Kidney tubule cell (primary cell): ENCODE results near the gene EDN2.

ENCODE experiments used
- DNase-seq: peaks from one replicate; pipeline ENCODE4 v3.0.0-alpha.2; 2018; ENCODE audit warnings: low spot score

EDN2 gene

DNA sequence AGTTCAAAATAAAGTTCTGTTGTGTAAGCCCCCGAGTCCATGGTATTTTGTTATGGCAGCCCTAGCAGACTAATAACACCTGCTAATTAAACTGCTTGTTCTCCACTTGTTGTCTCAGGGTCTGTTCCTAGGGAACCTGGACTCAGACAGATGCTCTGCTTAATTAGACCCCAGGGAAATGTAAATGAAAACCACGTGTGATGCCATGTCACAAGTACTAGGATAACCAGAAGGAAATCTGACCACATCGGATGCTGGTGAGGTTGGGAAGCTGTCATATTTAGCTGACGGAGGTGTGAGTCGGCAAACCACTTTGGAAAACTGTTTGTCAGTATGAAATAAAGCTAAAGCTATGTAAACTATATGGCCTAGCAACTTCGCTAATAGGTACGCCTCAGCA is 19.6 kb downstream of the EDN2 start:
- no peak for DNase-seq

DNA sequence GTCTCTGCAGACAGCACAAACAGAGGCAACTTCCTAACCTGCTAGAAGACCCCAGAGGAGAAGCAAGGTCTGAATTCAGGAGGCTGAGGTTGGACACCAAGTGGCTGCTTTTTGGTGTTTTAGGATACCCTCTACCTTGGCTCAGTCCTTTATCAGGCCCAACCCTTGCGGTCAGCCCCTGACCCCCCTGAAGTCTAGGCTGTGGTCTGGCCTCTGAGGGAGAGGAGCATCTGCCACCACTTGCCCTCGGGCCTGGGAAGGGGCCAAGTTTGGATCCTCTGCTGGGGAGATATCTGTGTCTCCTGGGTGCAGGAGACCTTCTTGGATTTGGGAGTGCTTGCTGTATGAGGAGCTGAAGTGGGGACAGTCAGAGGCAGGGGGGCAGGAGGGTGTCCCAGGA is 21.0 kb downstream of the EDN2 start:
- DNase-seq = no peak

DNA sequence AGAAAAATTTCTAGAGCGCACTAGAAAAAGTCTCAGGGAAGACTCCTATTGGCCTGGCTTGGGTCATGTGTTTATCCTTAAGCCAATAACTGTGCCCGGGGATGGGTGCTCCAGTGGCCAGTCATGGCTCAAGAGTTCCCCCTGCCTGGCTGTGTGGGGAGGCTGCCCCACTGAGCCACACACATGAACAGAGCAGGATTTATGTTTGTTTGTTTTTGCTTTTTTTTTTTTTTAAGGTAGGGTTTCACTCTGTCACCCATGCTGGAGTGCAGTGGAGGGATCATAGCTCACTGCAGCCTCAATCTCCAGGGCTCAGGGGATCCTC is 21.8 kb downstream of the EDN2 start:
- no peak for DNase-seq

DNA sequence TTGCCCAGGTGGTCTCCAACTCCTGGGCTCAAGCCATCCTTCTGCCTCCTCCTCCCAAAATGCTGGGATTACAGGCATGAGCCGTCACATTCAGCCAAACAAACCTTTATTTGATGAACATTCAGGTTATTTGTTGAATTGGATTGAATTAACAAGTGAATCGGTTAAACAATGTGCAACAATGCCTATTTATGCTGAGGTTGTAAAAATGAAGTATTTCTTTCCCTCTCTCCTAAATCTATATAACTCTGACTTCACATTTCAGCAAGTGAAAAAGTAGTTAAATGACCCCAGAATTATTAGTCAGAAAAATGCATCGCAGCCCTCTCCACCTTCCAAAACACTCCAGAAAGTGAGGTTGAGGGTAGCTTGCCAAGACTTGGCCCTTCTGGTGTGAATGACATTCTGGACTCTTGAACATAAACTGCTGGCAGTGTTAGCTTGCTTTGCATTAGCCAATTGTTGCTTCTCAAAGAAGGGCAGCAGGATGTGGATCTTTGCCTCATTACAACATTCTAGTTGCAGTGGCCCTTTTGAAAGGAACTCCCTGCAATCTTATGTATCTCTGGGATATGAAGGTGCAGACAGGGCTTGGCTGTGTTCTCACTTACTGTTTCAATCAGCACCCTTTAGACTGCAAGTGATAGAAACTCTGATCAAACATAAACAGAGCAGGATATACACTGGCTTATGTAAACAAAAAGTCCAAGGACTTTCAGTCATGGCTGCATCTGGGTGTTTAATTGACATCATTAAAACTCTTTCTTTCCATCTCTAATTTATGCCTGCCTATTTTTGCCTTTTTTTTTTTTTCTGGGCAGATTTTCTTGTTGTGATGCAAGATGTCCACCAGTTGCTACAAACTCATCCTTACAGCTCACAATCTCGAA is 22.4 kb downstream of the EDN2 start:
- DNase-seq = no peak

DNA sequence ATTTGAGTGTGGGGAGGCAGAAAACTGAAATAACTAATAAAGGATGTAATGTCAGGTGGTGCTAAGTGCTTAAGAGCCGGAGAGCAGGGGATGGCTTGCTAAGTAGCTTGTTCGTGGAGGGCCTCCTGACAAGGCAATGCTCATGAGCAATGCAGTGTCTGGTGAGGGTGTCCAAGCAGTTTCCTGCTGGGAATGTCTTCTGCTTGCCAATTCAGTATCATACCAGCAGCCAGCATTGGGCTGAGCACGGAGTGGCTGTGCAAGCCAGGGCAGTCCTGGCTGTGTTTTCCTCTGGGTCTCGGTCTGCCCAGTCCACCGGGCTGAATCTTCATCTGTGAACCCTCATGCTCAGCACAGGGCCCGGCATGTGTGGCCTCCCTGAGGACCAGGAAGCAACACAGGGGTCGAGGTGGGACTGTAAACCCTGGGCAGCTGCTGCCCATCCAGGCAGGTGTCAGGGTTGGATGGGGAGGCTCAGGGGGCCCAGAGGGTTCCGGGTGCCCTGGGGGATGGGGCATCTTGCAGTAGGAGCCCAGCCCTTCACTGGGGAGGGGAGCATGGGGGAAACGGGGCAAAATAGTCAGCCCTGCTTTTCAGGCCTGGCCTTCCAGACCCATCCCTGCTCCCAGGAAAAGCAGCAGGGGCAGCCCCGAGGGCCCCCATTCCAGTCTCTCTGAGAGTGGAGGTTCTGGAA is 27.5 kb downstream of the EDN2 start:
- no peak for DNase-seq

DNA sequence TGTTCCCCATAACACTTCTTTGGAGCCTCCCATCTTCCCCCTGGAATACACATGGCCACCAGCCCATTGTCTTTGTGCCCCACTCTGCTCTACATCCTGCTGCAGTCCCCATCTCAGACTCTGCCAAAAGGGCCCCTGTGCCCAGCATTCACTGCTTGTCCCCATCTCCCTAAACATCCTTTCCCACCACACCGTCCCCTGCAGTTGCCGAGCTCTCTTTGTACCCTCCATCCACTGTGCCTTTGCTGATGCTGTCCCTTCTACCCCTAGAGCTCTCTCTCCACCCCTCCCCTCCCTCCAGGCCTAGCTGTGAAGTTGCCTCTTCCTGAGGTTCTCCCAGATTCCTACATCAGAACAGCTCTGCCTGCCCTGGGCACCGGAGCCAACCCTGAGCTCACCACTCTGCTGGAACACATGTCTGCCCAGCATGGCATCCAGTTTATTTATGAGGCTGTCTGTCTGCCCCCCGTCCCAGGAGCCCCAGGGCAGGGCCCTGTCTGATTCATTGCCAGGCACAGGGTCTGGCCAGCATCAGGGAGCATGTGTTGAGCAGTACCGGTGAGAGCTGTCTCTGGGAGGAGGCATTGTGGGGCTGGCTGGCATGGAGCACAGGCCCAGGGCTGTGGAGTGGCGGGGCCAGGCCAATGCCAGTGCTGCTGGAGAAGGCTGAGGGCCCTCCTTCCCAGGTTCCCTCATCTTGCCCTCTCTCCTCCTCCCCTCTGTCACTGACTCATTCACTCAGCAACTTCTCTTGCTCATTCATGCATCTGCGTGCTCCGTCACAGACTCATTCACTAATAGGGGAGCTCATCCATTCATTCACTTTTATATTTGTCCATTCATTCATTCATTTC is 28.8 kb downstream of the EDN2 start:
- DNase-seq = peak; percentile 85

DNA sequence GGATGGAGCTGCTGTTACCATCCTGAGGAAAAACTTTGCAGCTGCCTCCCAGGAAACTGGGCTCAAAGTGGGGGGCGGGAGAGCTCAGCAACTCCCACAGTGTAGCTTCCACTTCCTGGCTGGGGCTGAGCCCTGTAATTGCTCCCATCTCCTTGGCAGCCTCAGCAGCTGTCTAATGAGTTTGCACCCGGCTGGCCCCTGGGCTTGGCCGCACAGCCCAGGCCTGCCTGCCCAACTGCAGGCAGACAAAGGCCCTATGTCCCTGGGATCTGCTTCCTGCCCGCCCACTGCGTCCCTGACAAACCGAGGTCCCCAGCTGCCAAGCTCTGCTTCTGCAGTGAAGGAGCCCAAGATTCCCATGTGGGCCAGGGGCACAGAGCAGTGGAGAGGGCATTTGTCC is 30.1 kb downstream of the EDN2 start:
- no peak for DNase-seq

DNA sequence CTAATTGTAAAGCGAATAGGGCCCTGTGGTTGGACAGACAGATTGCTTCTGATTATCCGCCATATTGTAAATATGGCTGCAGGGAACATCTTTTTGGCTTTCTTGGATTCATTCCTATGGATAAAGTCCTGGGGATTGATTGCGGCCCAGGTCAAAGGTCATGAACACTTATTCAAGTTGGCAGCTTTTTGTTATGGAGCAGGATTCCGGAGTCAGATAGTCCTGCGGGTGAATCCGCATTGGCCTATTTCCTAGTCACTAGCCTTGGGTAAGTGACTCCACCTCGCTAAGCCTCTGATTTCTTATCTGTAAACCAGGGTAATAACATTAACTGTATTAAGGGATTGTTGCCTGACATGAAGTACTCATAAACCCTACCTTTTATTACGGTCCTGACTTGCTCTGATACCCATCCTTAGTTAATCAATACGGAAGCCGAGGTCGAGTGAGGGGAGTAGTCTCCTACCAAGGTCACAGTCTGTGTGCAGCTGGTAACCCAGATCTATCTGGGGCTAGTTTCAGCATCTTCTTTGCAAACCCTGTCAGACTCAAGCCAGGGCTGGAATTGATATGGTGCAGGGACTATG is 31.7 kb downstream of the EDN2 start:
- DNase-seq = no peak

DNA sequence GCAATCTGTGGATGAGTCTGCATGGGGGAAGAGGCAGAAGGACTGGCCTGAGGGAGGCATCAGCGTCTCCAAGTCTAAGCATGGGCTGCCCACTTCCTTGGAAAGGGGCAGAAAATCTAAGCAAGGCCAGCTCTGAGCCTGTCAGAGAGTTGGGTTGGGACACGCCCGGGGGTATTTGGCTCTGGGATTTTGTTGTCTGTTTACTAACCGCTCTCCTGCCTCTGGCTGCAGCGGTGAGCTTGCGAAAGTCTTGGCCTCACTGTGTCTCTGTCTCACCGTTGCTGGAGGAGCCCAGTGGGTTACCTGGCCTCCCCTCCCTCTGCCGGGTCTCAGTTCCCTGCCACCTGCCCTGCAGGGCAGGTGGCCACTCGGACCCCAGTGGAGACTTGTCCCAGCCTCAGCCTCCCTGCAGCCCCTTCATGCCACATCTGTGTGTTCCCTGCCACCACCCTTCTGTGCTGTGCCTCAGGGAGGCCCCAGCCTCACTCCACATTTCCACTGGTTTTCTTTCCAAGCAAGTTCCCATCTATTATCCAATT is 33.7 kb downstream of the EDN2 start:
- no peak for DNase-seq

DNA sequence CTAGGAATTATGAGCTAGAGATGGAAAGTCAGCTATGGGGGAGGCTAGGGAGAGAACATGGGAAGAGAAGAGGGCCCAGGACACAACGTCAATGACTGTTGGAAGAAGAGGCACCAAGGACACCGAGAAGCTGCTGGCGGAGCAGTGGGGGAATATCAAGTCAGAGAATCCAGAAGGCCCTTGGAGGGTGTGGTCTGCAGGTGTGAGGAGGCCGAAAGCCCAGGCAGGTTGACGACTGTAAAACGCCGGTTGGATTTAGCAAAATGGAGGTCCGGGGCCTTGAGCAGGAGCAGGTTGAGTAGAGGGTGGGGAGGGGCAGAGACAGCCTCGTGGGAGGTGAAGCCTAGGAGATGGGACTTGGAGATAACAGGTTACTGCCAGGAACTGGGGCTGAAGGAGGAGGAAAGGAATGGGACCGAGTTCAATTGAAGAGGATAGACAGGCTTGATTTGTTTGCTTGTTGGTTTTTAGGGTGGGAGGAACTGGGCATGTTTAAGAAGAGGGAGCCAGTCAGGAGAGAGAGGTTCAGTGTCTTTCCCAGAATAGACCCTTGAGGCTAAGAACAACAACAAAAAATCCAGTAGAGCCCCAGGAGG is 35.1 kb downstream of the EDN2 start:
- DNase-seq = no peak

DNA sequence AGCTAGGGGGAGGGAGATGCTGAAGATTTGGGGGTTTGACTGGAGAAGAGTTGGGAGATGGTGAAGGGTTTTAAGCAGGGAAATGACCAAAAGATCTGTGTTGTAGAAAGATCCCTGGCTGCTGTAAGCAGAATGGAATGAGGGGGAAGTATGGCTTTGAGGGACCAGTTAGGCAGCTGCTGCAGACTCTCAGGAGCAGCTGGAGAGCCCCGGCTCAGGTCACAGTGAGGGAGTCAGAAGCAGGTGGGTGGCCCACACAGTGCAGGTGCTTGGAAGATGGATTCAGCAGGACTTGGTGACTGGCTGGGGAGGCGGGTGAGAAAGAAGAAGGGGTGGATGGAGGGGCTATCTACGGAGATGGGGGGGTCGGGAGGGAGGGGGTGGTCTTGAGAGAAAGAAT is 35.7 kb downstream of the EDN2 start:
- DNase-seq = no peak

DNA sequence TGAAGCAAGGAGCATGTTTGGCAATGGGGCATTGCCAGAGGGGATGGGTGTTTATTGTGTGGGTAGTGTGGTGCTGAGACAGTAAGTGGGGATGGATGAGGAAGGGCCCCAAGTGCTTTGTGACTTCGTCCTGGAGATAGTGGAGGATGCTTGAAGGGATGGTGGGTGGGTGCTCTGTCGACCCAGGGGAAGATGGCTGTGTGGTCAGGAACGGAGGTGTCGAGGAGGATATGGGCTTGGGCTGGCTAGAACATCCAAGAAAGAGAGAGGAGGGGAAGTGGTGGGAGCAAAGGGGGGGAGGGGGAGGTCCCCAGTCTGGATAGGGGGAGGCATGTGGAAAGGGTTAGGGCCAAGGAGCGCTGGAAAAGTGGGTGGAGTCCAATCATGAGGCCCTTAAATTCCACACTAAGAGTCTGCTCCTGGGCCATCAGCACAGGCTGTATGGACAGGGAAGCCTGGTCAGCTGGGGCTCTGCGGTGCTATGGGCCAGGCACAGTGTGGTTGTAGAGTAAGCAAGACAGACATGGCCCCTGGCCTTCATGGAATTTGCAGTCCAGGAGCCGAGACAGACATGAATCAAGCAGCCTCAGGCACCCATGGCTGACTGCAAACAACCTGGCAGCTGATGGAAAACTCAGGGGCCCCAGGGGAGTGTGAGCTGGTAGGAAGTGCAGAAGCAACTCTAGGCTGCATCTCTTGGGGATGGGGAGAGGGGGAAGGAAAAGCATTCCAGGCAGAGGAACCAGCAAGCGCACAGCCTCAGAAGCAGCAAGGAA is 36.3 kb downstream of the EDN2 start:
- peak; percentile 37 for DNase-seq

DNA sequence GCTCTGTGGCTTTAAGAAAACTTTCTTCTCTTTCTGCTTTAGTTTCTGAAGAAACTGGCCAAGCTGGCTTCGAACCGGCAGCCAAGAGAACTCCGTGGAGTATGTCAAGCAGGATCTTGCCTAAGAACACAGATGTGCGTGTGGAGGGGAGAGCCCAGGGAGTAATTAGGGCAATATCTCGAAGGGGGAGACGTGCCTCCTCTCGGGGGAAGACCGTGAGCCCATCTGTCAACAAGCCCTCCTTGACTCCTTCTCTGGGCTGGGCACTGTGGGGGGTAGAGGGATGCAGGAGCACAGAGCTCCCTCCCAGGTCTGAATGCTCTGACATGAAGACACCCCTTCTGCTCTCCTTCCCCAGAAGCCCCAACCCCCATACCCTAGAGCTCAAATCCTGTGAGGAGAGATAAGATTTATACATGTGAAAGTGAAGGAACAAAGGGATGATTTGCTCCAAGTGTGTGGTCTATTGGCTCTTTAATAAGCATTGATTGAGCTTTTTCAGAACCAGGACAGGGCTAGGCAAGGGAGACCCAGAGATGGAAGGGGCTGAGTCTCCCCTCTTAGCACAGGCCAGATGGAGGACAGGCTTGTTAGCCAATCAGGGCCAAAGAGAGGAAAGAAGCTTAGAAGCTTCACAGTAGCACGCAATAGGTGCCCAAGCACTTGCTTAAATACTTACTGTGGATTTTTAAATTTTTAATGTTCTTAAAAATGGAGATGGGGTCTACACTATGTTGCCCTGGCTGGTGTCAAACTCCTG is 37.5 kb downstream of the EDN2 start:
- no peak for DNase-seq

DNA sequence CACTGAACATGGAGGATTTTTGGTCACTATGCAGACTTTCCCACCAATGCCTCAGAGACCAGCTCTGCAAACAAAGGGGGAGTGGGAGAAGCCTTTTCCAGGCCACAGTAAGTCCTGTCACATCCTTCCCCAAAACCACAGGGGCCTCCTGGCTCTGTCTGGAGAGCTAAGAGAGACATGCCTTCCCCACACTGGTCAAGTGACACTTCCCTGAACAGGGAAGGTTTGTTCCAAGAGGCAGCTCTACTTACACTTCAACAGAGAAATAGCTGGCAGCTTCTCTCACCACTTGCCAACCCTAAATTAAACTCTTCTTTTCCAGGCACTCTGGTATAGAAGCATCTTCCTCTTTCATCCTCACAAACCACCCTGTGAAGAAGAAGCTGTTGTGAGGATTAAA is 39.7 kb downstream of the EDN2 start:
- no peak for DNase-seq

DNA sequence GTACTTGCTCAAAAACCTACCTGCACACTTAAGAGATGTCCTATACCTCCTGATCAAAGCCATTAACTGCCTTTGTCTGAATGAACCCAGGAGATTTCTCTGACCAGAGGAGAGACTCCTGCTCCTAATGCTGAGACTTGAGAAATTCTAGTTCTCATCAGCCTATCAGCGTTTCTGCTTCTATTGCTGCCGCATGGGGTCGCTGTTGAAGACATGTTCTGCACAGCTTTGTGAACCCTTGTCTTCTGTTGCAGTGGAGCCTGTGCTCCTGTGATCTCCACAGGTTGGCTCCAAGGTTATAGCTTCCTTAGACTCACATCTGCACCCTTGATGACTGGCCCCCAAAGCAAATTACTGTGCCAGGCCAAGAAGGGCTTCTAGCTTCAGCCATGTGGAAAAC is 40.2 kb downstream of the EDN2 start:
- no peak for DNase-seq

DNA sequence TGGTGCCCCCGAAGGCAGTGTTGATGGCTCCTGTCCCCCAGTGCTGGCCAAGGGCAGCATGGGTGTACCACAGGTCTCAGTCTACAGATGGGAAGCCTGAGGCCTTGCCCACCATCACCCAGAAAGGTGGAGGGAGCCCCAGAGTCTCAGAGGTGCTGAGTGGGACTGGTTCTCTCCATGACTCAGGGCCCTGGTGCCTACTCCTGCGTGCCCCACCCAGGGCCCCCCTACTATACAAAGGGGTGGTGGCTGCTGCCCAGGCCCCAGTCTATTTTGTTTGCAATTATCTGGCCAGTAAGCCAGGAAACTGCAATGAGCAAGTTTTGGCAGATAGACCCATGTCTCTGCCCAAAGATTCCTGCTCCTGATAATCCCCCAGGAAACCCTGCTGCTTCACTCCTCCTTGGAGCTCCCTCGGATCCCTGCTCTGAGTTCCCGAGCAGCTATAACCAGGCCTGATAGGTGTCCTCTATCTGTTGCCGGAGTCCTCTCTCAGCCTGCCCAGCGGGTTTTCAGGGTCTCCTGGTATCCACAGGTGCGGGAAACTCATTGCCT is 41.7 kb downstream of the EDN2 start:
- no peak for DNase-seq

DNA sequence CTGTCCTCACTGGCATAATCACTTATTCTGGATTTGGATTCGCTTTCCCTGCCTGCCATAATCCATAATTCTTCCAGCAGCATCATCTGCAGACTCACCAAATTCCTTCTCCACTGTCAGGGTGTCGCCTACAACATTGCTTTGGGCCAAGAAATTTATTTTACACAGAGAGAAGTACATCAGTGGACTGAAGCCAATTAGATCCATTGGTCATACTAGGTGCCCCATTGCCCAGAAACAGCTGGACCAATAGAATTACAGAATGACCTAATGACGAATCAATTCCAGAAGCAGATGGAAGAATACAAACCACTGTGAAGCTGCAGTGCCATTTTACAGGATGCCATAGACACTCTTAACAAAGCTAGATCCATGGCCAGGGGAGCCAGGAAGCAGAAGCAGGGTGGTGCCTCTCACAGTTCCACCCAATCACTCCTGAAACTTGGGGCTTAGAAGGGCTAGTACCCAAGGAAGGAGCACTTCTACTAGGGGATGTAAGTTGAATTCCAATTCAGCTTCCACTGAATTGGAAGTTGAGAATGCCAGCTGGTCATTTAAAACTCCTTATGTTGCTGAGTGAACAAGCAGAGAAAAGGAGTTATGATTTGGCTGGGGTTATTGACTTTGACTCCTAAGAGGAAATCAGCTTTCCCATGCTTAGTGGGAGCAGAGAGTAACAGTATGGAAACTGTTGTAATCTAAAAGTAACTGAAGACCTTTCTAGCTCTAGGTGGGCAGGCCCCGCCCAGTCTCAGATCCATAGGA is 44.0 kb downstream of the EDN2 start:
- no peak for DNase-seq

DNA sequence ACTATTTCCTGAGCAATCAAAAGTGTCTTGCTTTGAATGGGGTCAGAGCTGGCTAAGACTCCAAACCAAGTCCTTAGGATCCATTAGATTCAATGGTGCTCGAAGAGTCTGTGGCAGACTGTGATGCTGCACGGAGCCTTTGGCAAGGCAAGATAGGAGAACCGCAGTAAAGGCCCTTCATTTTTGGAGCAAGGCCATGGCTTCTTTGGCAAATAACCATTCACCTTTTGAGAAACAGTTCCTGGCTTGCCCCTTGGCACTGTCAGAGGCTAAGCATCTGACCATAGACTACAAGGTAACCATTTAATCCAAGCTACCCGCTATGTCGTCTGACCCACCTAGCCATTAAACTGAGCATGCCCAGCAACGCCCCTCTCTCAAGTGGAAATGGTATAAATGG is 45.2 kb downstream of the EDN2 start:
- no peak for DNase-seq

DNA sequence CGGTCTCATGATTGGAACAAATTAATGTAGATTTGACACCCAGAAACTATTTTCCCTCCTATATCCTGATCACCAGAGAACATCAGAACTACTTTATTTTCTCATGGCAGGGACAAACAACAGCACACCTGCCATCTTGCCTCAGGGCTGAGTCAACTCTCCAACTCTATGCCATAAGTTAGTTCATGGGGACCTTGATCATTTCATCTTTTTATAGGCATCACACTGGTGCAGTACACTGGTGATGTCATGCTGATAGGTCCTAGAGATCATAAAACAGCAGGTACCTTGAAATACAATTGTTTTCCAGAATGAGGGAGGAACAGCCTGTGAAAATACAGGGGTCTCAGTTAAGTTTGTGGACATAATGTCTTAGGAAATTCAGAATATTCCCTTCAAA is 45.8 kb downstream of the EDN2 start:
- no peak for DNase-seq
